HL-60/S4 (cell line): ENCODE data around the gene VSIG10.
"Not testable (repeated sequence)": the region's sequence is repeated elsewhere in the genome, so short reads cannot be mapped to it uniquely, and the experiment has no call there.

Source experiments
- in situ Hi-C: fragments of 300-500 bp; cut with MboI; formaldehyde crosslinking; loops from 2 replicates; pipeline ENCODE4 v1.14.3; 2022; ENCODE audit warnings: low sequenced_read_pairs

Gene VSIG10, protein sequence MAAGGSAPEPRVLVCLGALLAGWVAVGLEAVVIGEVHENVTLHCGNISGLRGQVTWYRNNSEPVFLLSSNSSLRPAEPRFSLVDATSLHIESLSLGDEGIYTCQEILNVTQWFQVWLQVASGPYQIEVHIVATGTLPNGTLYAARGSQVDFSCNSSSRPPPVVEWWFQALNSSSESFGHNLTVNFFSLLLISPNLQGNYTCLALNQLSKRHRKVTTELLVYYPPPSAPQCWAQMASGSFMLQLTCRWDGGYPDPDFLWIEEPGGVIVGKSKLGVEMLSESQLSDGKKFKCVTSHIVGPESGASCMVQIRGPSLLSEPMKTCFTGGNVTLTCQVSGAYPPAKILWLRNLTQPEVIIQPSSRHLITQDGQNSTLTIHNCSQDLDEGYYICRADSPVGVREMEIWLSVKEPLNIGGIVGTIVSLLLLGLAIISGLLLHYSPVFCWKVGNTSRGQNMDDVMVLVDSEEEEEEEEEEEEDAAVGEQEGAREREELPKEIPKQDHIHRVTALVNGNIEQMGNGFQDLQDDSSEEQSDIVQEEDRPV

DNA sequence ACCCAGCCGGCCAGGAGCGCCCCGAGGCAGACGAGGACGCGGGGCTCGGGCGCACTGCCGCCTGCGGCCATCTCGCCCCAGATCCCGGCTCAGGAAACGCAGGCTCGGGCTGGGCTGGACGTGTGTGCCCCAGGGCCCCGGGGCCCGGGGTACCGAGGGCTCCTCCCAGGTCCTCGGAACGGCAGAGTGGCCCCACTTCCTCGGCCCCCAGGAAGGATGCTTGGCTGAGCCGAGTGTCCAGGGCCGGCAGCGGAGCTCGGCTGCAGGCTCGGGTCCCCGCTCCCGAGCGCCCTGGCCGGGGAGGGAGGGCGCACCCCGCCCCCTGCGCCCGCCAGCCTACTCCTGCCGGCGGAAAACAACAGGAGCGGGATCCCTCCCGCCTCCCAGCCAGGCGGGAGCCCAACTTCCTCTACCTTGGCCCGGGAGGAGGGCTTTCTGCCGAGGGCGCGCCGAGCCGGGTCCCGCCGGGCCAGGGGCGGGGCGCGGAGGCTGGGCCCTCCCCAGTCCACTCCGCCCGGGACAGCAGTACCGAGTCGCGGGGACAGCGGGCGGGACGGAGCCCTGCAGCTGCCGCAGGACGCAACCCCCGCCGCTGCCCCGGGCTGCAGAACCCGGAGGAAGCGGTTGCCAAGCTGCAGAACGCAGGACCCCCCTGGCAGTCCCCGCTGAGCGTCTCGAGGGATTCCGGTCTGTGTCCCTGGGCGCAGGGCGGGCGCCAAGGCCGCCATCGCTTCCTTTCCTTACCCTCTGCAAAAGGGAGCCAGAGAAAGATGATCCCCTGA is at the start of gene VSIG10:
TSS of gene VSIG10 (minus strand) at position 411 of the 782 bp plus-strand sequence. CDS start at position 71, 340 bp downstream.
- in situ Hi-C loops = no loop called here

DNA sequence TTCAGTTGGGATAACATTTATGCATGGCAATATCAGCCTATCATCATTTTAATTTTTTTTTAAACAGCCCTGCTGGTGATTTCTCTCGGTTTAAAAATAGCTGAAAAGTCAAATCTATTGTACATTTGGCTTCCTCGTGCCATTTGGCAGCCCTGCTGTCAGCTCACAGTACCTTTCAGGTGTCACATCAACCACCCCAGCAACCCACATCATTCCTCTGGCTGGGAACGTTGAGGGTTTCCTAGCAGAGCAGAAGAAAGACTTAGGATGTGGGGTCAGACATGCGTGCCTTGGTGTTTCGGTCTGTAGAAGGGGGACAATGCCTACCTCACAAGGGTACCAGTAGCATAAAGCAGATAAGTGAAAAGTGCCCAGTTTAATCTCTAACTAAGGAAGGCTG is 47.9 kb upstream of the VSIG10 start:
- in situ Hi-C loops = no loop called here

DNA sequence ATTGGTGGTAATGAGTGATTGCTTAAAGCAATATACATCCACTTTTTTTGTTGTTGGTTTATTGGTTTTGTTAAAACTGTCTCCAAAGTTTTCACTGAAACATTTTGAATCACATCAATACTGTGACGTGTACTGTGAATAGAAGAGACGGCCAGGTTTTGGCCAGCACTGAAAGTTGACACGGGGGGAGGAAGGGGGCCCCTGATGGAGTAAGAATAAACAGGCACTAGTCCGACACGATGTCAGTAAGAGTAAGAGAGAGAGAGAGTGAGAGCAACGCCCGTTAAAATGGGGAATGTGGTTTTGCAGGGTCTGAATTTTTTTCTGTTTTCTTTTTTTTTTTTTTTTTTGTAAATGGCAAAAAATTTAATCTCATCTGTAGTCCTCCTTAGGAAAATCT is 46.8 kb upstream of the VSIG10 start:
- in situ Hi-C loops = no loop called here

DNA sequence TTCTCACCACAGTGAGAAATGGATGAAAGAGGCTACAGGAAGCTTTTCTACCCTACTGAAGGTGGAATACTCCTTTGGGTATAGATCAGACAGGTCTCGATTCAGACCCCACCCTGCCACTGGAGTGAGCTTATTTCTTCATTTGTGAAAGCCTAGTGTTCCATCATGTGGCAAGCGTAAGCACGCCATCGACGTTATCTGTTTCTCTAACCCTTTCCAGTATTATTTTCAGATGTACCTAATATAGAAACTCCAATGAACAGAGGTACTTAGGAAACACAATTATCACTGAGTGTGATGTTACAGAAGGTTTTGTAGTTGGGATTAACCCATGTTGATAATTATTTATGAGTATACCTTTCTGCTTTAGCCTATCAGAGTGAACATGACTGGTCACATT is 44.5 kb upstream of the VSIG10 start:
- in situ Hi-C loops = no loop called here

DNA sequence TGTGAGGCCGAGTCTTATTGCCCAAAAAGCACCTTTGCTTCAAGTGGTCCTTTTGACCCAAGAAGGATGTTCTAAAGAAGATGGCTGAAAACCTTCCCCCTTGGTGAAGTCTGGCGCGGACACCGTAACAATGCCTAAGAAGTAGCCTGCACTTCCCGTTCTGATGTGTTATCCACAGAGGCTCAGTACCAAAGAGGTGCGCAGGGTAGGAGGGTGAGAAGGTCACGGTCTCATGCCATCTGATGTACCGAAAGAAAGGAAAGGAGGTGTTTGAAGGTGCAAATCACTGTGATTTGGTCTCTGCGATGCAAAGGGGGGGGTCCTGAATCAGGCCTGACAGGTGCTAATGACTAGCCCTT is 42.0 kb upstream of the VSIG10 start:
- in situ Hi-C loops = no loop called here

DNA sequence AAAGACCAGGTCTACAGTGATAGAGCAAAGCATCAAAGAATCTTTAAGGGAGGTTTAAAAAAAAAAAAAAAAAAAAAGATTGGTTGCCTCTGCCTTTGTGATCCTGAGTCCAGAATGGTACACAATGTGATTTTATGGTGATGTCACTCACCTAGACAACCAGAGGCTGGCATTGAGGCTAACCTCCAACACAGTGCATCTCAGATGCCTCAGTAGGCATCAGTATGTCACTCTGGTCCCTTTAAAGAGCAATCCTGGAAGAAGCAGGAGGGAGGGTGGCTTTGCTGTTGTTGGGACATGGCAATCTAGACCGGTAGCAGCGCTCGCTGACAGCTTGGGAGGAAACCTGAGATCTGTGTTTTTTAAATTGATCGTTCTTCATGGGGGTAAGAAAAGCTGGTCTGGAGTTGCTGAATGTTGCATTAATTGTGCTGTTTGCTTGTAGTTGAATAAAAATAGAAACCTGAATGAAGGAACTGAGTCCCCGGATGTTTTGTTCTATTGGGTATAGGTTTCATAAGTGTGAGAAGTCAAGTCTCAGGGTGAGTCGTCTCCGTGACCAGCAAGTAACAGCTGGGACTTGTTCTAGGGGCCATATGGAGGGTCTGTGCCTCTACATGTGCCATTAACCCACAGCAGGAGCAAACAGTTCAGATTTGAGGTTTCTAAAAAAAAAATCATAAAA is 41.4 kb upstream of the VSIG10 start:
- in situ Hi-C loops = no loop called here

DNA sequence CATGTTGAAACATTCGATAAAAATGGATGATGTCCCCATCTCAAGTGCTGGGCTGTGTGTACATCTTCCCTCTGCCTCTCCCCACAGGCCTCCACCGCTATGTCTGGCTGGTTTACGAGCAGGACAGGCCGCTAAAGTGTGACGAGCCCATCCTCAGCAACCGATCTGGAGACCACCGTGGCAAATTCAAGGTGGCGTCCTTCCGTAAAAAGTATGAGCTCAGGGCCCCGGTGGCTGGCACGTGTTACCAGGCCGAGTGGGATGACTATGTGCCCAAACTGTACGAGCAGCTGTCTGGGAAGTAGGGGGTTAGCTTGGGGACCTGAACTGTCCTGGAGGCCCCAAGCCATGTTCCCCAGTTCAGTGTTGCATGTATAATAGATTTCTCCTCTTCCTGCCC is 40.7 kb upstream of the VSIG10 start:
- in situ Hi-C loops = no loop called here

DNA sequence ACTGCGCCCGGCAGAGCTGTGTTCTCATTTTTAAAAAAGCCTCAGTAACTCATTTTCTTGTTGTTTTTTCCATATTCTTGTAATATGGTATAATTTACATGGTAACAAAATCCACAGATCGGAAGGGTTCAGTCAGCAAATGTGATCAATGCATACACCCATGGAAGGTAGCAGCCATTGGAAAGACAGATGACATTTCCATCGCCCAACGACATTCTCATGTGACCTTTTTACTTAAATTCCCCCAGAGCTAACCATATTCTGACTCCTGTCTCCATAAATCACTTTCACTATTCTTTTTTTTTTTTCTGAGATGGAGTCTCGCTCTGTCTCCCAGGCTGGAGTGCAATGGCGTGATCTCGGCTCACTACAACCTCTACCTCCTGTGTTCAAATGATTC is 37.0 kb upstream of the VSIG10 start:
- in situ Hi-C loops = no loop called here

DNA sequence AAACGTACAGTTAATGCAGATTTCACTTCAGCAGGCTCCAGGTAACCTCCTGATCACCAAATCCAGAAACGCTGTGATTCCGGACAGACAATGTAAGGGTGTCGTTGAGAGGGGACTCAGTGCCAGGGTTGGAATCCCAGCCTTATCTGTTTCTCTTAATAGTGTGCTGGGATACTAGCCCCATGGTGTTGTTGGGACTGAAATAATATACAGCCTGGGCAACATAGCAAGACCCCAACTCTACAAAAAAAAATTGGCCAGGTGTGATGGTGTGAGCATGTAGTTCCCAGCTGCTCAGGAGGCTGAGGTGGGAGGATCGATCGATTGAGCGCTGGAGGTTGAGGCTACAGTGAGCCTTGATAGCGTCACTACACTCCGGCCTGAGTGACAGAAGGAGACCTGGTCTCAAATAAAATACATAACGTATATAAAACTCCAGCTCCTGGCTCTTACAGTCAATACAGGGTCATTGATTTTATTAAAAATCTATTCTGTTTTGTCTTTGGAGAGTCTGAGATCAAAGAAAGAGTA is 33.4 kb upstream of the VSIG10 start:
- in situ Hi-C loops = no loop called here

DNA sequence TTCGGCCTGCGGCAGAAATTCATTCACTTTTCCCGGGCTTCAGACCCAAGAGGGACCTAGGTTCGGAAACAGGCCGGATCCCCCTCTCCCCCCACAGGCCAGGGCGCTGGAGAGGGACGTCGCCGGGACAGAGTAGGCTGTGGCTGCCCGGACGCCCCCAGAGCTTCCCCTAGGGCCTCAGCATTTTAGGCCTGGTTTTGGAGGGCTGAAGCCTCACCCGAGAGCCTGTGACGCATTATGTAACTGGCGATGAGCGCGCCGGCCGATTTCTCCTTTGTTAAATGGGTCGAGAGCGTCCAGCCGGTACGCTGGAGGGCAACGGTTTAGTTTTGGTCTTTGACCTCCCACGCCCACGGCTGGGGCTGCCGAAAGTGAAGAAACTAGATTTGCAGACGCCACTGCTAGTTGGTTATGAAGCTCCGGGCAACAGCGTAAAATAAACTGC is 32.8 kb upstream of the VSIG10 start:
- in situ Hi-C loops = no loop called here

DNA sequence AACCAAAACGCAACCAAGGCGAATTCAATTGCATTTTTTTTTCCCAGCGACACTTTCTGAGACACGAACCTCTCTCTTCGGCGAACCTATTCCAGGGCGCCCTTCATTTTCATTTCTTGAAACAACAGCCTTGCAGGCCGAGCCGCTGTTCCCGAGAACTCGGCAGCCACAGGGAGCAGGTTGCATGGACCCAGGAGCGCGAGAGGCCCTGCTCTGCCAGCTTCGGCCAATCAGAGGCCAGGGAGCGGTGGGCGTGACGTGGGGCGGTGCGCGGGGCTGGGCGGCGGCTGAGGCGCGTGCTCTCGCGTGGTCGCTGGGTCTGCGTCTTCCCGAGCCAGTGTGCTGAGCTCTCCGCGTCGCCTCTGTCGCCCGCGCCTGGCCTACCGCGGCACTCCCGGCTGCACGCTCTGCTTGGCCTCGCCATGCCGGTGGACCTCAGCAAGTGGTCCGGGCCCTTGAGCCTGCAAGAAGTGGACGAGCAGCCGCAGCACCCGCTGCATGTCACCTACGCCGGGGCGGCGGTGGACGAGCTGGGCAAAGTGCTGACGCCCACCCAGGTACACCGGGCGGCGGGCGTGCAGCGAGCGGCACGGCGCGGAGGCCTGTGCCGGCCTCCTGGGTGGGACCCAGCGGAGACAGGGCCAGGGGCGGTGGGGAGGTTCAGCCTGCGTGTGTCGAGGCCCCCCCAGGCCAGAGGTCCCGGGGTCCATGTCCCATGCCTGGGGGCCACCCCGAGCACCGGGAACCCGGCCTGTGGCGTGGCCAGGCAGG is 32.2 kb upstream of the VSIG10 start, which contains the start of gene PEBP1:
TSS of gene PEBP1 (plus strand) at position 337 of the 771 bp plus-strand sequence. CDS start at position 423, 86 bp downstream.
- in situ Hi-C loops = no loop called here

DNA sequence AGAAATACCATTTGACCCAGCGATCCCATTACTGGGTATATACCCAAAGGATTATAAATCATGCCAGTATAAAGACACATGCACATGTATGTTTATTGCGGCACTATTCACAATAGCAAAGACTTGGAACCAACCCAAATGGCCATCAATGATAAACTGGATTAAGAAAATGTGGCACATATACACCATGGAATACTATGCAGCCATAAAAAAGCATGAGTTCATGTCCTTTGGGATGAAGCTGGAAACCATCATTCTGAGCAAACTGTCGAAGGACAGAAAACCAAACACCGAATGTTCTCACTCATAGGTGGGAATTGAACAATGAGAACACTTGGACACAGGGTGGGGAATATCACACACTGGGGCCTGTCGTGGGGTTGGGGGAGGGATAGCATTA is 25.6 kb upstream of the VSIG10 start:
- in situ Hi-C loops = not testable (repeated sequence)

DNA sequence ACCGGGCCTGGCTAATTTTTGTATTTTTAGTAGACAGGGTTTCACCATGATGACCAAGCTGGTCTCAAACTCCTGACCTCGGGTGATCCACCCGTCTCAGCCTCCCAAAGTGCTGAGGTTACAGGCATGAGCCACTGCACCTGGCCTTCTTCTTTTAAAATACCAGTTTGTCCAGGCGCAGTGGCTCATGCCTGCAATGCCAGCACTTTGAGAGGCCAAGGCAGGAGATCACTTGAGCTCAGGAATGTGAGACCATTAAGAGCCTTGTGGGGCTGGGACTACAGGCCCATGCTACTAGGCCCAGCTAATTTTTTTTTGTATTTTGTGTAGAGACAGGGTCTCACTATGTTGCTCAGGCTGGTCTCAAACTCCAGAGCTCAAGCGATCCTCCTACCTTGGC is 24.1 kb upstream of the VSIG10 start:
- in situ Hi-C loops = no loop called here

DNA sequence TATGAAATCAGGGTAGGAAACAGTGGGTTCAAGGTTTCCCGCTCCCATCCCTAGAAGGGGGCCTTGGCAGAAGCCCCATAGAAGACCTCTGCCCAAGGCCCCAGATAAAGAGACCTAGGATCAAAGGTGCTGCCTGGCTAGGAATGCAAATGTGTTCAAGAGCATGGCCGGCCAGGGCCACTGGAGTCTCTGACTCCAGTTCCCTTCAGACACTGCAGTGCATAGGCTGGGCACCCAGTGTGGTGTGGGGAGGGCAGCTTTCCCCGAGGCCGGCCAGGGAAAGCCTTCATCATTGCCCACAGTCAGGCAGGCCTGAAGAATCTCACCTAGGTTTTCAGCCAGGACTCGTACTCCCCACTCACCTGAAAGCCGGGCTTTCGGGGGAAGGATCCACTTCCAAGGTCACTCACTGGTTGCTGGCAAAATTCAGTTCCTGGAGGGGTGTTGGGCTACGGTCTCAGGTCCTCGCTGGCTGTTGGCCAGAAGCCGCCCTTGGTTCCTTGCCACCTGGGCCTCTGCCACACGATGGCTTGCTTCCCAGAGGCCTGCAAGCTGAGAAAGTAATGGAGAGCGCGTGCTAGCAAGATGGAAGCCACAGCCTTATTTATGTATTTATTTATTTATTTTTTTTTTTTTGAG is 22.4 kb upstream of the VSIG10 start:
- in situ Hi-C loops = no loop called here

DNA sequence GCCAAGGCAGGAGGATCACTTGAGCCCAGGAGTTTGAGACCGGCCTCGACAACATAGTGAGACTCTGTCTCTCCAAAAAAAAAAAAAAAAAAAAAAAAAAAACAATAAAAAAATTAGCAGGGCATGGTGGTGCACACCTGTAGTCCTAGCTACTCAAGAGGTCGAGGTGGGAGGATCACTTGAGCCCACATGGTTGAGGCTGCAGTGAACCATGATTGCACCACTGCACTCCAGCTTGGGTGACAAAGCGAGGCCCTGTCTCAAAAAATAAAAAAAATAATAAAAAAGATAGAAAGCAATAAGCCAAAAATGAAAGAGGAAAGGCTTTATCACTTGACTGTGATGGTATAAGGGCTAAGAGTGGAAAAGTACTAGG is 21.9 kb upstream of the VSIG10 start:
- in situ Hi-C loops = no loop called here

DNA sequence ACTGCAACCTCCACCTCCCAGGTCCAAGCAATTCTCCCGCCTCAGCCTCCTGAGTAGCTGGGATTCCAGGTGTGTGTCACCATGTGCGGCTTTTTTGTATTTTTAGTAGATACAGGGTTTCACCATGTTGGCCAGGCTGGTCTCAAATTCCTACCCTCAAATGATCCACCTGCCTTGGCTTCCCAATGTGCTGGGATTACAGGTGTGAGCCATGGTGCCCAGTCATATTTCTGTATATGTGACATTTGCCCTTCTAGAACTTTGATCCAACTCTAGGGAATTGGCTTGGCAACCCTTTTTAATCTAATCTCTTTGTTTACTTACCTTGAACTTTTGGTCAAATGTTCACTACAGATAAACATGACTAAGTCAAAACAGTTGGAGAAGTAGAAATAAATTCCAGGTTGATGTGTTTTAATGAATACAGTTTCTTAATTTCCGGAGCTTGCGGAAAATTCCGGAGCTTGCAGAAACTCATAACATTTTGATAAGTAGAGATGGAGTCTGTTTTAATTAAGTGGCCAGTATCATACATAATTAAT is 20.6 kb upstream of the VSIG10 start:
- in situ Hi-C loops = no loop called here

DNA sequence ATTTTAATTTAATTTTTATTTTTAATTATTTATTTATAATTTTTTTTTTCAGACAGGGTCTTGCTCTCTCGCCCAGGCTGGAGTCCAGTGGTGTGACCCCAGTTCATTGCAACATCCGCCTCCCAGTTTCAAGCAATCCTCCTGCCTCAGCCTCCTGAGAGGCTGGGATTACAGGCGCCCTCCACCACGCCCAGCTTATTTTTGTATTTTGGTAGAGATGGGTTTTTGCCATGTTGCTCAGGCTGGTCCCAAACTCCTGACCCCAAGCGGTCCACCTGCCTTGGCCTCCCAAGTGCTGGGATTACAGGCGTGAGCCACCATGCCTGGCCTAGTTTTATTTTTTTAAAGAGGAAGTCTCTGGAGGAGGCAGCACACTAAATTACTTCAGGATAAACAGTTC is 18.5 kb upstream of the VSIG10 start:
- in situ Hi-C loops = no loop called here

DNA sequence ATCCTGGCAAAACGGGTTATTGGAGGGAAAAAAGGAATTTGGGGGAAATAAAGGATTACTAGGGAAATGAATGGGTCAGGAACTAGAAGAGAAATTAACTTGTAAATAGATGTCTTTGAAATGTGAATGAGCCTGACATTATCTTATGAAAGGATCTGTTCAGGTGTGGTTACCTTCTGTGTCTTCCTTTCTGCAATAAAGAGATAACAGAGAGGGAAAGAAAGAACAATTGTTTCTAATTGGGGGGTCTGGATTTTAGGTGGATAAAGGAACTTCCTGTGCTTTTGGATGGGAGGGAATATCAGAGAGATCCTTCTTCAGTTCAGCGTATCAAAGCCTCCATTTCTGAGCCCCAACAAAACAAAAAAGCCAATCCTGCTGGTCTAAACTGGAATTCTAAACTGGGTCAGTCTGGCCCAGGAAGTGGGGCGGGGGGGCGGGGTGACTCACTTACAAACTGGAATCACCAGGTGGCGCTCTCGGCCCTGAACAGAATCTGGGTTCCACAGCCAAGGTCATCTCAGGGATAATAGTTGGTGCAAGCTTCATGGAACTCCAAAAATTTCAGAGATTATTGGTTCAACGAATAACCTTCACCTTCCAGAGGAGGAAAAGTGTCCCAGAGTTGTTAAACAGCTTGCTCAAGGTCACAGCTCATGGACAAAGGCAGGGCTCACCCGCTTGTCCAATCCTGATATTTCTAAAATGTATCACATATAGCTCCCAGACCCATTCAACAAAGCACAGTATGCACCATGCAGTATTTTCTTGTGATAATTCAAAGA is 17.0 kb upstream of the VSIG10 start:
- in situ Hi-C loops = no loop called here

DNA sequence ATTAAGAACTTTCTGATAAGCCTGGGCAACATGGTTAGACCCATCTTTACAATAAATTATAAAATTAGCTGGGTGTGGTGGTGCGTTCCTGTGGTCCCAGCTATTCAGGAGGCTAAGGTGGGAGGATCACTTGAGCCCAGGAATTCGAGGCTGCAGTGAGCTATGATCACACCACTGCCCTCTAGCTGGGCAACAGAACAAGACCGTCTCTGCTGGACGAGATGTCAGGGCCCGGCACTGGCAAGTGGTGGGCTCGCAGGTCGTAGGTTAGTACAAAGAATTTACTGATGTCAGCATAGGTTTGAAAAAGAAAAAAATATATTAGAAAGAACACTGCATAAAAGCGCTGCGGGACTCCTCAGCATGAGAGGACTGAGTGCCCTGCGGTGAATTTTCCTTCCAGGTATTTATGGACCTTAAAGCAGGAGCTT is 15.7 kb upstream of the VSIG10 start:
- in situ Hi-C loops = no loop called here
